ENCODE data around the gene NFAM1.

- TF ChIP-seq, protein P1, sequence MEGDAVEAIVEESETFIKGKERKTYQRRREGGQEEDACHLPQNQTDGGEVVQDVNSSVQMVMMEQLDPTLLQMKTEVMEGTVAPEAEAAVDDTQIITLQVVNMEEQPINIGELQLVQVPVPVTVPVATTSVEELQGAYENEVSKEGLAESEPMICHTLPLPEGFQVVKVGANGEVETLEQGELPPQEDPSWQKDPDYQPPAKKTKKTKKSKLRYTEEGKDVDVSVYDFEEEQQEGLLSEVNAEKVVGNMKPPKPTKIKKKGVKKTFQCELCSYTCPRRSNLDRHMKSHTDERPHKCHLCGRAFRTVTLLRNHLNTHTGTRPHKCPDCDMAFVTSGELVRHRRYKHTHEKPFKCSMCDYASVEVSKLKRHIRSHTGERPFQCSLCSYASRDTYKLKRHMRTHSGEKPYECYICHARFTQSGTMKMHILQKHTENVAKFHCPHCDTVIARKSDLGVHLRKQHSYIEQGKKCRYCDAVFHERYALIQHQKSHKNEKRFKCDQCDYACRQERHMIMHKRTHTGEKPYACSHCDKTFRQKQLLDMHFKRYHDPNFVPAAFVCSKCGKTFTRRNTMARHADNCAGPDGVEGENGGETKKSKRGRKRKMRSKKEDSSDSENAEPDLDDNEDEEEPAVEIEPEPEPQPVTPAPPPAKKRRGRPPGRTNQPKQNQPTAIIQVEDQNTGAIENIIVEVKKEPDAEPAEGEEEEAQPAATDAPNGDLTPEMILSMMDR (IDR thresholded peaks at IDR 0.05) = no peak
- TF ChIP-seq POLR2A (IDR thresholded peaks at IDR 0.05) = no peak
Measured at GRCh38 chr22:42356533-42356932, 75.7 kb downstream of the NFAM1 start.
